GM19239 (cell line): ENCODE measurements around the gene SUPT20HL1.
"Not testable (repeated sequence)": the region's sequence is repeated elsewhere in the genome, so short reads cannot be mapped to it uniquely, and the experiment has no call there.

ENCODE experiments used
- DNase-seq: peaks from one replicate; pipeline ENCODE4 v3.0.0; 2011; ENCODE audit warnings: low spot score; ENCODE audit not compliant: insufficient read length
- FAIRE-seq: peaks from 2 replicates; lab custom pipeline; 2011; peaks lifted over from hg19 to GRCh38; lab: Jason Lieb, UNC

Gene SUPT20HL1

GRCh38 chrX:24362089-24362745 is 1.8 kb downstream of the SUPT20HL1 start:
- peak; percentile 40 for FAIRE-seq
- DNase-seq, result not testable (repeated sequence)

DNA sequence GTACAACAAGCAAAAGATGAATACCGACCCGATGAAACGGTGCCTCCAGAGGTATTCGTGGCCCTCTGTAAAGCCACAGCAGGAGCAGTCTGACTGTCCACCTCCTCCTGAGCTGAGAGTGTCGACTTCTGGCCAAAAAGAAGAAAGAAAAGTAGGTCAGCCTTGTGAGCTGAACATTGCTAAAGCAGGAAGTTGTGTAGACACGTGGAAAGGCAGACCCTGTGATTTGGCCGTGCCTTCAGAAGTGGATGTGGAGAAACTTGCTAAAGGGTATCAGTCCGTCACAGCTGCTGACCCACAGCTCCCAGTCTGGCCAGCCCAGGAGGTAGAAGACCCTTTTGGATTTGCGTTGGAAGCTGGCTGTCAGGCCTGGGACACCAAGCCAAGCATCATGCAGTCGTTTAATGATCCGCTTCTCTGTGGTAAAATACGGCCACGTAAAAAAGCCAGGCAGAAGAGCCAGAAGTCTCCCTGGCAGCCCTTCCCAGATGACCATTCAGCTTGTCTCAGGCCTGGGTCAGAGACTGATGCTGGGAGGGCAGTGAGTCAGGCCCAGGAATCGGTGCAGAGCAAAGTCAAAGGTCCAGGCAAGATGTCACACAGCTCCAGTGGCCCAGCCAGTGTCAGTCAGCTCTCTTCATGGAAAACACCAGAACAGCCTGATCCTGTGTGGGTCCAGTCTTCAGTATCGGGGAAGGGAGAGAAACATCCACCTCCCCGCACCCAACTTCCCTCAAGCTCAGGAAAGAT is 3.2 kb downstream of the SUPT20HL1 start:
- DNase-seq, FAIRE-seq: not testable (repeated sequence)

- FAIRE-seq, result no peak
Measured at GRCh38 chrX:24364326-24364725, 3.9 kb downstream of the SUPT20HL1 start.

GRCh38 chrX:24364851-24365538 is 4.6 kb downstream of the SUPT20HL1 start:
- DNase-seq (no peak), FAIRE-seq (no peak)

More at GRCh38 chrX:24364326-24364725, 3.9 kb downstream of the SUPT20HL1 start:
- no peak for DNase-seq

DNA sequence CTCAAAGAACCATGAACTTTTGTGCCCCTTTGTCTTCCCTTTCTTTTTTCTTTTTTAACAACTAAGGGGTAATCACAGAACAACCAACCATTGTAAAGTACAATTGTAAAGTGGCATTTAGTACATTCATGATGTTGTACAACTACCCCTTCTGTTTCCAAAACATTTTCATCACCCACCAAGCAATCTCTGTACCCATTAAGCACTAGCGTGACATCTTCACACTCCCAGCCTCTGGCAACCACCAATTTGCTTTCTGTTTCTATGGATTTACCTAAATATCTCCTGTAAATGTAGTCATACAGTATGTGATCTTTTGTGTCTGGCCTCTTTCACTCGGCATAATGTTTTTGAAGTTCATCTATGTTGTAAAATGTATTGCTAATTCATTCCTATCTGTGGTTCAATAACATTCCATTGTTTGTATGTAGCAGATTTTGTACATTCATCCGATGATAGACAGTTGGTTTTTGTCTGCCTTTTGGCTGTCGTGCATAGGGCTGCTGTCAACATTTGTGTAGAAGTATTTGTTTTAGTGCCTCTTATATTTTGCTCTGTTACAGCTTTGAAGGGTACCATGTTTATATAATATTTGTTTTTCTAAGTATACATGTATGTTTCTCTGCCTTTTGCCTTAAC is 6.4 kb downstream of the SUPT20HL1 start:
- not testable (repeated sequence) for DNase-seq, FAIRE-seq

DNA sequence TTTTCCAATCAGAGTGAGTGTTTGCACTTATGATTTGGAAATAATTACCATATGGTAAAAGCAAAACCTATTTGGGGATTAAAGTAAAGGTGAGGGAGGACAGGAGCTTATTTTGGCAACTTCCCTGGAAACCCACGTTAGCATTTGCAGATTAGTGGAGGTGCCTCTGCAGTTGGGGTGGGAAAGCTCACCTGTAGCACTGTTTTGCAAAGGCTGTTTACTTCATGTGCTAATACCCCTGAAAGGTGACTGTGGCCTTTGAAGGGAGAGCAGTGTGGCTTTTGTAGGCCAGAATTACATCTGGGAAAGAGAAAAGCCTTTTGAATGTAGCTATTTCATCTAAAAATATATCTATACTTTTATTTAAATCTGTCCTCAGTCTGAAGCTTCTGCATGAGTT is 9.4 kb downstream of the SUPT20HL1 start:
- no peak for FAIRE-seq
- no peak for DNase-seq

DNA sequence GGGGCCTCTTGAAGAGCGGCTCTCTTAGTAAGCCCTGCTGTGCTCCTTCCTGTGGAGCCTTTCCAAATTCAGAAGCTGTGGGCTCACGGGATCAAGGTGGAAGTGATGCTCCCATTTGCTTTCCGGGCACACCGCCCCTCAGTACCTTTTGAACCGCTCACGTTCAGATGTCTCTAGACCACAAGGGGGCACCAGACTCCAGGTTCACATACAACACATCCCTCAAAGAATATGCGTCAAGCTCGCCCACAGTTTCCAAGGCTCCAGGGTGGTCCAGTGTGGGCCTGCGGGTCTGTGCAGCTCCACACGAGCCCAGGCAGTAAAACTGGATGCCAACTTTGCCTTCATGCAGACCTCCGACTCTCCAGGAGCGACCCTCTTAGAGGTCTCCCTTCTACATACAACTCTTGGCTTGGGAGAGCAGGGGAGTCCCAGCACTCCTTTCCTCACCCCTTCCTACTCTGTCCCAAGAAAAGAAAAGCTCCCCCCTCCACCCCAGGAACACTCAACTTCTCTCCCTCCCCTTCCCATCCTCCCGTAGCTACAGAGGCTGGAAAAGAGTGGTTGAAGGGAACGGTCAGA is 11.0 kb downstream of the SUPT20HL1 start:
- DNase-seq (peak; percentile 32), FAIRE-seq (peak; percentile 93)

DNA sequence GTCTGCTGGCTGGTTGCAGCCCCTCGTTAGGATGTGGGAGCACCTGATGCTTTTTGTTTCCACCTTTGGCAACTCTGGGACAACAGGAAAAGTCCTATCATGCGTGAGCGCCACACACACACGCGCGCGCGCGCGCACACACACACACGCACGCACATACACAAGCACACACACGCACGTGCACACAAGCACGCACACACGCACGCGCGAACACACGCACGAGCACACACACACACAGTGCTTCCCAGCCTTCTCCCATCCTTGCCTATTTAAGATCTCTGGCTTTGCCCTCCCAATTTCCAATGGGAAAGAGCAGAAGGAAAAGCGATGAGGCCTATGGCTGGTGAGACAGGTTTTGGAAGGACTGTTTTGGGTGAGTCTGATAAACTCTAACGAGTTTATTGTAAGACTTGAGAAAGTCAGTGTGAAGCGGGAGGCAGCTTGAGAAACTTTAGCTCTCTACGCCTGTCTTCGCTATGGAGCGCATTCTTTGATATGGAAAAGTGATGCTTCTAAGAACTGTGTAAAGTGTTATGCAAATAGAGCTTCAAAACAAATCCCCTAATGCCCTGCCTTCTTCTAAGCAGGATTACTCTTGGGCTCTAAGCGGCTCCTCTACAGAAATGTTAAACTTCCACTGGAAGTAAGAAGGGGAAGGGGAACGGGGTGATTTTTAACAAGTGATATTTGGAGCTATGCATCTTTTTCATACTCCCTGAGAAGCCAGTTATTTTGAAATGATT is 11.8 kb downstream of the SUPT20HL1 start:
- FAIRE-seq (no peak), DNase-seq (no peak)

DNA sequence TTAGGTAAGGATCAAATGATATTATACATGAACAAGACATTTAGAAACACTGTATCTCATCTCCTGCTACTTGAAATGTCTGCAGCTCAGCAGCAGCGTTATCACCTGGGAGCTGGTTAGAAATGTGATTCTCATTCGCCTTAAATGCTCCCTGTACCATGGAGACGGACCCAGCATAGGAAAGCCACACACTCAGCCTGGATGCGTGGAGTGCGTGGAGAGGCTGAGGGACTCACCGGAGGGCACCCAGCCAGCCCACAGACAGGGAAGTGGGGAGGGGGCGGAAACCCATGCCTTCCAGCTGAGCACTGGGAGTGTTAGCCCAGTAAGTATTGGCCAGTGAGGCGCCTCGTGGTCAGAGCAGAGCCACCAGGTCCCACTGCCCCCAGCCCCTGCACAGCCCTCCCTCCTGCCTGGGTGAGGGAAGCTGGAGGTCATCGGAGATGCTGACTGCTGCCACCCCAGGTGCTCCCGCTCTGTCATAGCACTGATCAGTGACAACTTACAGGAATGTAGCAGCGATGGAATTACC is 15.2 kb downstream of the SUPT20HL1 start:
- FAIRE-seq, result no peak
- no peak for DNase-seq

- FAIRE-seq, result no peak
- DNase-seq, result no peak
Measured at GRCh38 chrX:24376403-24376802, 16.0 kb downstream of the SUPT20HL1 start.

- DNase-seq (no peak), FAIRE-seq (no peak)
Measured at GRCh38 chrX:24377195-24377594, 16.8 kb downstream of the SUPT20HL1 start.

DNA sequence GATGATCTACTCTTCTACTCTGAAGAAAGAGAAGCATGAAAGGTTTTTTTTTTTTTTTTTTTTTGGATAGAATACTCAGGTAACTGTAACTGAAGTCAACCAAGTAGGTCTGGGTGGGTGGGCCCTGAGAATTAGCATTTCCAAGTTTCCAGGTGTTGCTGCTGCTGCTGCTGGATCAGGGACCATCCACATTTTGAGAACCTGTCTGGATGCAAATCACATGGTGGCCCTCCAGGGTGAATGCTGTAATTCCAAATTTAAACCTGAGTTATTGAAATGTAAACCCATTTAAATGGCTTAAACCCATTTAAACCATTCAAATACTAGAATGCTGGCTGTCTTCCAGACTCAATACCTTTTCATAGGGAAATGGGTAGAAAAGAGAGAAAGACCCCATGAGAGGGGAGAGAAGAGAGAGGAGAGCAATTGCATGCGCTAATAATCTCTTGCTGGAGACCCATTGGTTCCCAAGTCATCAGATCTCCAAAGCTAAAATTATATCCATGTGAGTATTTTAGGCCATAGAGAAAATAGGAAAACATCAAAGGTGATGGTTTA is 17.6 kb downstream of the SUPT20HL1 start:
- FAIRE-seq, result no peak
- no peak for DNase-seq

DNA sequence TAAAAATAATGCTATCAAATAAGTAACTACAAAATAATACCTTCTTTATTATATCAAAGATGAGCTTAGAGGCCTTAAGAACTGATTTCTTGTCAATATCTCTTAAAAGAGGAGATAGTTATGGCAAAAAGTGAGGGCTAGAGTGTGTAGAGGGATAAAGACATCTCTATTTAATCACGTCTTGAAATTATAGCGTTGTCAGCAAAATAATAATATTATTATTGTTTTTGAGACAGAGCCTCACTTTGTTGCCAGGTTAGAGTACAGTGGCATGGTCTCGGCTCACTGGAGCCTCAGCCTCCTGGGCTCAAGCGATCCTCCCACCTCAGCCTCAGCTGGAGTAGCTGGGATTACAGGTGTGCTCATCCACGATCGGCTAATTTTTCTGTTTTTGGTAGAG is 18.3 kb downstream of the SUPT20HL1 start:
- no peak for DNase-seq
- FAIRE-seq, result no peak

GRCh38 chrX:24380262-24381187 is 20.1 kb downstream of the SUPT20HL1 start:
- FAIRE-seq, result no peak
- no peak for DNase-seq

GRCh38 chrX:24382315-24382714 is 21.9 kb downstream of the SUPT20HL1 start:
- DNase-seq, FAIRE-seq: not testable (repeated sequence)

GRCh38 chrX:24387724-24388123 is 27.3 kb downstream of the SUPT20HL1 start:
- DNase-seq (no peak), FAIRE-seq (no peak)

GRCh38 chrX:24391389-24391788 is 30.9 kb downstream of the SUPT20HL1 start:
- FAIRE-seq (no peak), DNase-seq (no peak)

DNA sequence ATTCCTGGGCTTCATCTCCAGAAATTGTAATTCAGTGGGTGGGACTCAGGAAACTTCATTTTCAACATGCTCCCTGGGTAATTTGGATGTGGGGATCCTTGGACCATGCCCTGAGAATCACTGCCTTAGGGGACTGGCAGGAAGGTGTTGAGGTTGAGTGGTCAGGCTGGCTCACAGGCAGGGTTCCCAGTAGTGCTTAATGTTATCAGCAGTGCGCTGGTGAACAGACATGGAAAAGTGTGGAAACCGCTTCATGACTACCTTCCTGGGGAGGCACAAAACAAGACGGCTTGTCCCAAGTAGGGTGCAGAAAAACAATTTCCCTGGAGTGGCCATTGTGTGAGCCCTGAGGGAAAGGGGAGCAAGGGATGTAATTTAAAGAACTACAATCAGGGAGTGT is 31.4 kb downstream of the SUPT20HL1 start:
- no peak for DNase-seq
- no peak for FAIRE-seq
